Measurements from ENCODE around the gene PCDHA1.
A peak's percentile ranks its signal among the peaks of the same experiment; 100 is the strongest.
"Not testable (repeated sequence)": the region's sequence is repeated elsewhere in the genome, so short reads cannot be mapped to it uniquely, and the experiment has no call there.

PCDHA1 gene

DNA sequence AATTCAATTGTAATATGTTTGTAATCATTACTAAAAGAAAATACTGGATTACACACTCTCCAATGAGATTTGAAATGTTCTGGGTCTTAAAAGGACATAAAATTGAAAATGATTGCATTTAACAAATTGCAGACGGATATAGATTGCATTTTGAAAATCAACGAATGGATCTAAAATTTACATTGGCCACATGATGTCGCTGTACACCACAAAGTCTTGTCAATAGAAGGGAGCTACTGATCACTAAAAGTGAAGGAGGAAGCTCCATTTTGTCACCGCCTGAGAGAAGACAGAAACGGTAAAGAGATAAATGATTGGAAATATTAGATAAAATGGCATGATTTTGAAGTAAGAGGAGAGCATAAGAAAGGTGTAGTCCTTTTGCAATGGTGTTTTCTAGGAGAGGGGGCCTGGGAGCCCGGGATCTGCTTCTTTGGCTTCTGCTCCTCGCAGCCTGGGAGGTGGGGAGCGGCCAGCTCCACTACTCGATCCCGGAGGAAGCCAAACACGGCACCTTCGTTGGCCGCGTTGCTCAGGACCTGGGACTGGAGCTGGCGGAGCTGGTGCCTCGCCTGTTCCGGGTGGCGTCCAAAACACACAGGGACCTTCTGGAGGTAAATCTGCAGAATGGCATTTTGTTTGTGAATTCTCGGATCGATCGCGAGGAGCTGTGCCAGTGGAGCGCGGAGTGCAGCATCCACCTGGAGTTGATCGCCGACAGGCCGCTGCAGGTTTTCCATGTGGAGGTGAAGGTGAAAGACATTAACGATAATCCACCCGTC lies at the start of gene PCDHA1:
PCDHA1 (plus strand) TSS at position 236 of the 782 bp plus-strand sequence.
- peak; percentile 62 for DNase-seq (ENCODE audit: low spot score)

DNA sequence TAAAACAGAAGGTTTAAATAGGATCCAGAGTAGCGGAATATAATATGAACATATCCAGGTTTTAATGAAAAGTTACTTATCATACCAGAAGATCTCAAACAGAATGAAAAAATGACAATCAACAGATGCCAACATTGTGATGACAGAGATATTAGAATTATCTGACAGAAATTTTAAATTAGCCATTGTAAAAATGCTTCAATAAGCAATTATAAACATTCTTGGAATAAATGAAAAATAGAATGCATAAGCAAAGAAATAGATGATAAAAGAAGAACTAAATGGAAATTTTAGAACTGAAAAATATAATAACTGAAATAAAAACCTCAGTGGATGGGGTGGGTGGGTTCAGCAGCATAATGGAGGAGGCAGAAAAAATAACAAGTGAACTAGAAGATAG lies 48.5 kb upstream of the PCDHA1 start:
- no peak for DNase-seq (ENCODE audit: low spot score)

DNA sequence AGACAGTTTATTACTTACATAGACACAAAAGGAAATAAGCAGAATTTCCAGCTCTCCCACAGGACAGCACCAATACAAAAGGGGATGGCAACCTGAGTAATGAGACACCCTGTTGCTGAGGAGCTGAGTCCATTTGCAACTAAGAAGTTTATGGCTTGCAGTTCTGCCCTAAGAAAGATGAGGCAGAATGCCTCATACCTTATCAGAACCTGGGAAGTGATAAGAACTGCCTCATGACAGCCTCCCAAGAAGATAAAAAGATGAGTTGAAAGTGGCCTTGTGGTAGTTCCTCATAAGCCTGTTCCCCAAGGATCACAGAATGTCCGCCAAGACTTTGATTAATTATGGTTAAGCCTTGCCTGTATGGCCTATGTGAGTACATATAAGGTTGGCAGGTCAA lies 44.0 kb upstream of the PCDHA1 start:
- DNase-seq (ENCODE audit: low spot score), result no peak

DNA sequence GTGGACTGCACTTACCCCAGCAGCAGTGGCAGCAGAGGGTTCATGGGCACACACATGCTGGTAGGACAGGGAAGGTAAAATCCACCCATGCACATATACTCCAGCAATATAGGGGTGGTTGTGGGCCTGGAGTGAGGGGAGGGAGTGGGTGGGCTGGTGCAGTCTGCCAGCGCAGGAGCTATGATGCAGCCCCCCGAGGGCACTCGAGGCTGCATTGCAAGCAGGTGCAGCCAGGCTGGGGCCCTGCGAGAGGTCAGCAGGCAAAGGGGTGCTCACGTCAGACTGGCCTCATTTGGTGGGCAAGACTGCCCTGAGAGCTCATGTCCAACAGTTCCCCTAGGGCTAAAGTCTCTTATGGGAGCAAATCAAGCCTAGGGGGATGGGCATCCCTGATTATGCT lies 32.4 kb upstream of the PCDHA1 start:
- DNase-seq (ENCODE audit: low spot score), result no peak

DNA sequence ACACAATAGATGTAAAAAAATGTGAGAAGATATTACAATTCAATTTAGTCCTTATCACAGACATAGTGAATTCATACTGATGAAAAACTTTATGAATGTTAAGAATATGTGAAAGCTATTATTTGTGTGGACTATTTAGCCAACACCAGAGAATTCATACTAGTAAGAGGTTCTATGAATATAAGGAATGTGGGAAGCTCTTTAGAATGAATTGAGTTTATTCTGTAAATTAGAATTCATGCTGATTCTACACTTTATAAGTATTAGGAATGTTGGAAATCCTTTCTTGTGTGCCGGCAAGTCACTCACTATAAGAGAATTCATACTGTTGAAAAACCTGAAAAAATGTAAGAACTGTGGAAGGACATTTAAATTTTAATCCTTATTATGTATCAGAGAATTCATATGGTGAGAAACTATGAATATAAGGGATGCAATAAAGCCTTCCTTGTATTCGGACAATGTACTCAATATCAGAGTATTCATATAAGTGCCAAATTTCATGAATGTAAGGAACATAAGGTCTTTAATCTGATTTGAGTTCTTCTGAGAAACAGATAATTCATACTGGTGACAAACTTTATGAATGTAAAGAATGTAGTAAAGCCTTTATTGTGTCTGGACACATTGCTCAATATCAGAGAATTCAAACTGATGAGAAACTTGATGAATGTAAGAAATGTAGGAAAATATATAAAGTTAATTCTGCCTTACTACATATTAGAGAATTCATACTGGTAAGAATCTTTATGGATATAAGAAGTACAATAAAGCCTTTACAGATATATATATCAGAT lies 21.6 kb upstream of the PCDHA1 start:
- DNase-seq (ENCODE audit: low spot score), result no peak

DNA sequence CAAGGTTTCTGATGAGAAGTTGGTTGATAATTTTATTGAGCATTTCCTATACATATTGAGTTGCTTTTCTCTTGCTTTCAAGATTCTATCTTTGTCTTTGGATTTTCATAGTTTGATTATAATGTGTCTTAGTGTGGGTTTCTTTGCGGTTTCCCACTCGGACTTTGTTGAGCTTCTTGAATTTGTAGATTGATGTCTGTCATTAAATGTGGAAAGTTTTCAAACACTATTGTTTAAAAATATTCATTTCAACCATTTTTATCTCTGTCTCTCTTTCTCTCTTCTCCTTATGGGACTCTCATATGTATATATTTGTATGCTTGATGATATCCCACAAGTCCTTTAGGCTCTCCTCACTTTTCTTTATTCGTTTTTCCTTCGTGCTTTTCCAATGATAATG lies 18.5 kb upstream of the PCDHA1 start:
- DNase-seq (ENCODE audit: low spot score), result no peak

DNA sequence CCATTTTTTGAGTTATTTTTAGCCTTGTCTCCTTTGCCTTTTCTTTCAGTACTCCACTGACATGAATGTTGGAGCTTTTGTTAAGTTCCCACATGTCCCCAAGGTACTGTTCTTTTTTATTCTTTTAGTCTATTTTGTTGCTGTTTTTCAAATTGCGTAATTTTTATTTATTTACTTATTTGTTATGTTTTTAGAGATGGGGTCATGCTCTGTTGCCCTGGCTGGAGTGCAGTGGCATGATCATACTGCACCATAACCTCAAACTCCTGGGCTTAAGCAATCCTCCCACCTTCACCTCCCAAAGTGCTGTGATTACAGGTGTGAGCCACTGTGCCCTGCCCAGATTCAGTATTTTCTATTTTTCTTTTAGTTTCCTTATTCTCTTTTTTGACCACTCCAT lies 5.4 kb upstream of the PCDHA1 start:
- DNase-seq (ENCODE audit: low spot score), result no peak

DNA sequence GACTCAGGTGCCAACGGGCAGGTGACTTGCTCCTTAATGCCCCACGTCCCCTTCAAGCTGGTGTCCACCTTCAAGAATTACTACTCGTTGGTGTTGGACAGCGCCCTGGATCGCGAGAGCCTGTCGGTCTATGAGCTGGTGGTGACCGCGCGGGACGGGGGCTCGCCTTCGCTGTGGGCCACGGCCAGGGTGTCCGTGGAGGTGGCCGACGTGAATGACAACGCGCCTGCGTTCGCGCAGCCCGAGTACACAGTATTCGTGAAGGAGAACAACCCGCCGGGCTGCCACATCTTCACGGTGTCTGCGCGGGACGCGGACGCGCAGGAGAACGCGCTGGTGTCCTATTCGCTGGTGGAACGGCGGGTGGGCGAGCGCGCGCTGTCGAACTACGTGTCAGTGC lies 1.5 kb downstream of the PCDHA1 start:
- not testable (repeated sequence) for DNase-seq (ENCODE audit: low spot score)

DNA sequence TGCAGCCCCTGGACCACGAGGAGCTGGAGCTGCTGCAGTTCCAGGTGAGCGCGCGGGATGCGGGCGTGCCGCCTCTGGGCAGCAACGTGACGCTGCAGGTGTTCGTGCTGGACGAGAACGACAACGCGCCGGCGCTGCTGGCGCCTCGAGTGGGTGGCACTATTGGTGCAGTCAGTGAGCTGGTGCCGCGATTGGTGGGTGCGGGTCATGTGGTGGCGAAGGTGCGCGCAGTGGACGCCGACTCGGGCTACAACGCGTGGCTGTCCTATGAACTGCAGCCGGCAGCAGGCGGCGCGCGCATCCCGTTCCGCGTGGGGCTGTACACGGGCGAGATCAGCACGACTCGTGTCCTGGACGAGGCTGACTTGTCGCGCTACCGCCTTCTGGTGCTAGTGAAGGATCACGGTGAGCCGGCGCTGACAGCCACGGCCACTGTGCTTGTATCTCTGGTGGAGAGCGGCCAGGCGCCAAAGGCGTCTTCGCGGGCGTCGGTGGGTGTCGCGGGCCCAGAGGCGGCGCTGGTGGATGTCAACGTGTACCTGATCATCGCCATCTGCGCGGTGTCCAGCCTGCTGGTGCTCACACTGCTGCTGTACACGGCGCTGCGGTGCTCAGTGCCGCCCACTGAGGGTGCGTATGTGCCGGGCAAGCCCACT lies 2.0 kb downstream of the PCDHA1 start:
- not testable (repeated sequence) for DNase-seq (ENCODE audit: low spot score)

DNA sequence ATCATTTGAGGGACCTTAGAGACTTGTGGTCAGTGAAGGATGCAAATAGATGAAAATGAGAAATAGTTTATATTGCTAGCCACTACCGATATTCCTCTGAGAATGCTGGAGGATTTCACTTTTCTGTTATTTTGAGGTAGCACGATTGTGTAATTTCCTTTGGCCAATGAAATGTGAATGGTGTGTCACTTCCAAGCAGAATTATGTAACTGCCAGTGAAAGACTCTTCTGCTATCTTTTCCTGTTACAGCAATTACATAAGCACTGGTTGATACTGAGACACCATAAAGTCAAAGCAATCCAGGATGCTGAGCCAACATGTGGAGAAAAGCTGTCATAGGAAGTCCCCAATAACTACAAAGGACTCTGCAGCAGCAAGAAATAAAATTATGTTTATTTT lies 5.1 kb downstream of the PCDHA1 start:
- DNase-seq (ENCODE audit: low spot score), result no peak

DNA sequence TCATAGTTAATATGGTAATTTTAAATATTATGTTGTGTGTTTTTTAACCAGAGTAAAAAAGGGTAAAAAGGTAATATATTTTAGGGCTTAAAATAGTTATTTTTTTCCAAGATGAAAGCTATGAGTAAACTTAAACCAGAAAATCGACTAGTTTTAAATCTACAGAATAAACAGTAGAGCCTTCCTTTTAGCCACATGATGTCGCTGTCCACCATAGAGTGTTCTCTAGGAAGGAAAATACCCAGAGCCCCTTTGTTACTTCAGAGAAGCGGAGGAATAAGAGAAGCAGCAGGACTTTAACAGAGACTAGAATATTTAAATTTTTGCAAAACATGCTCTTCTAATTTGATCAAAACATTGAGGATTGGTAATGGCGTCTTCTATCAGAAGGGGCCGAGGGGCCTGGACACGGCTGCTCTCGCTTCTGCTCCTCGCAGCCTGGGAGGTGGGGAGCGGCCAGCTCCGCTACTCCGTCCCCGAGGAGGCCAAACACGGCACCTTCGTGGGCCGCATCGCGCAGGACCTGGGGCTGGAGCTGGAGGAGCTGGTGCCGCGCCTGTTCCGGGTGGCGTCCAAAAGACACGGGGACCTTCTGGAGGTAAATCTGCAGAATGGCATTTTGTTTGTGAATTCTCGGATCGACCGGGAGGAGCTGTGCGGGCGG lies 8.8 kb downstream of the PCDHA1 start, which contains the start of gene PCDHA2:
PCDHA2 (plus strand) TSS at position 258 of the 664 bp plus-strand sequence.
- DNase-seq (ENCODE audit: low spot score), result peak; percentile 86

DNA sequence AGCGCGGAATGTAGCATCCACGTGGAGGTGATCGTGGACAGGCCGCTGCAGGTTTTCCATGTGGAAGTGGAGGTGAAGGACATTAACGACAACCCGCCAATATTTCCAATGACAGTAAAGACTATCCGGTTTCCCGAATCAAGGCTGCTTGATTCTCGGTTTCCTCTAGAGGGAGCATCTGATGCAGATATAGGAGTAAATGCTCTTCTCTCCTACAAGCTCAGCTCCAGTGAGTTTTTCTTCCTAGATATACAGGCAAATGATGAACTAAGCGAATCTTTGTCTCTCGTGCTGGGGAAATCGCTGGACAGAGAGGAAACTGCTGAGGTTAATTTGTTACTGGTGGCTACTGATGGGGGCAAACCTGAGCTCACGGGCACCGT lies 9.3 kb downstream of the PCDHA1 start:
- DNase-seq (ENCODE audit: low spot score), result peak; percentile 96

DNA sequence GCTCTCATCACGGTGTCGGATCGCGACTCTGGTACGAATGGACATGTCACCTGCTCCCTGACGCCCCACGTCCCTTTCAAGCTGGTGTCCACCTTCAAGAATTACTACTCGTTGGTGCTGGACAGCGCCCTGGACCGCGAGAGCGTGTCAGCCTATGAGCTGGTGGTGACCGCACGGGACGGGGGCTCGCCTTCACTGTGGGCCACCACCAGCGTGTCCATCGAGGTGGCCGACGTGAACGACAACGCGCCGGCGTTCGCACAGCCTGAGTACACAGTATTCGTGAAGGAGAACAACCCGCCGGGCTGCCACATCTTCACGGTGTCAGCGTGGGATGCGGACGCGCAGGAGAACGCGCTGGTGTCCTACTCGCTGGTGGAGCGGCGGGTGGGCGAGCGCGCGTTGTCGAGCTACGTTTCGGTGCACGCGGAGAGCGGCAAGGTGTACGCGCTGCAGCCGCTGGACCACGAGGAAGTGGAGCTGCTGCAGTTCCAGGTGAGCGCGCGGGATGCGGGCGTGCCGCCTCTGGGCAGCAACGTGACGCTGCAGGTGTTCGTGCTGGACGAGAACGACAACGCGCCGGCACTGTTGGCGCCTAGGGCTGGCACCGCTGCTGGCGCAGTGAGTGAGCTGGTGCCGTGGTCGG lies 10.3 kb downstream of the PCDHA1 start:
- DNase-seq (ENCODE audit: low spot score), result not testable (repeated sequence)

DNA sequence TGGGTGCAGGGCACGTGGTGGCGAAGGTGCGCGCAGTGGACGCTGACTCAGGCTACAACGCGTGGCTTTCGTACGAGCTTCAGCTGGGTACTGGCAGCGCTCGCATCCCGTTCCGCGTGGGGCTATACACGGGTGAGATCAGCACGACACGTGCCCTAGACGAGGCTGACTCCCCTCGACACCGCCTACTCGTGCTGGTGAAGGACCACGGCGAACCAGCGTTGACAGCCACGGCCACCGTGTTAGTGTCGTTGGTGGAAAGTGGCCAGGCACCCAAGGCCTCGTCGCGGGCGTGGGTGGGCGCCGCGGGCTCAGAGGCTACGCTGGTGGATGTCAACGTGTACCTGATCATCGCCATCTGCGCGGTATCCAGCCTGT lies 10.8 kb downstream of the PCDHA1 start:
- no peak for DNase-seq (ENCODE audit: low spot score)

DNA sequence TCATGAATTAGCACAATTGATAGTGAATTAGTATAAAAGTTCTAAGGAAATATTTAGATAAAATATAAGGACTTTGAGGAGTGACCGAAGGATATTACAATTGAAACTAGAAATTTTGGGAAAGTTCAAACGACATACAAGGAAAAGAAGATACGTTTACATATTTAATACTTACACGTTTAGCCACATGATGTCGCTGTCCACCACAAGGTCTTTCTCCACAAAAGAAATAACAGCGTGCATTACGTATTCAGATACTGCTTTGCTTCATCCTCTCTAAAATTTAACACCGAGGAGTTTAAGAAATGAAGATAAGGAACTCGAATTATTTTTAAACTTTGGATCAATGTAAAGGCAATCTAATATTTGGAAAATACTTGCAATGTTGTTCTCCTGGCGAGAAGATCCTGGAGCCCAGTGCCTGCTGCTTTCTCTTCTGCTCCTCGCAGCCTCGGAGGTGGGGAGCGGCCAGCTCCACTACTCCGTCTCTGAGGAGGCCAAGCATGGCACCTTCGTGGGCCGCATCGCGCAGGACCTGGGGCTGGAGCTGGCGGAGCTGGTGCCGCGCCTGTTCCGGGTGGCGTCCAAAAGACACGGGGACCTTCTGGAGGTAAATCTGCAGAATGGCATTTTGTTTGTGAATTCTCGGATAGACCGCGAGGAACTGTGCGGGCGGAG lies 15.0 kb downstream of the PCDHA1 start, which contains the start of gene PCDHA3:
PCDHA3 (plus strand) TSS at position 242 of the 678 bp plus-strand sequence.
- no peak for DNase-seq (ENCODE audit: low spot score)

DNA sequence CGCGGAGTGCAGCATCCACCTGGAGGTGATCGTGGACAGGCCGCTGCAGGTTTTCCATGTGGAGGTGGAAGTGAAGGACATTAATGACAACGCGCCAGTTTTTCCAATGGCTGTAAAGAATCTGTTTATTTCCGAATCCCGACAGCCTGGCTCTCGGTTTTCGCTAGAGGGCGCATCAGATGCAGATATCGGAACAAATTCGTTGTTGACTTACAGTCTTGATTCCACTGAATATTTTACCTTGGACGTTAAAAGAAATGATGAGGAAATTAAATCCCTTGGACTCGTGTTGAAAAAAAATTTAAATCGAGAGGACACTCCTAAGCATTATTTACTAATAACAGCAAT lies 15.5 kb downstream of the PCDHA1 start:
- DNase-seq (ENCODE audit: low spot score), result no peak

DNA sequence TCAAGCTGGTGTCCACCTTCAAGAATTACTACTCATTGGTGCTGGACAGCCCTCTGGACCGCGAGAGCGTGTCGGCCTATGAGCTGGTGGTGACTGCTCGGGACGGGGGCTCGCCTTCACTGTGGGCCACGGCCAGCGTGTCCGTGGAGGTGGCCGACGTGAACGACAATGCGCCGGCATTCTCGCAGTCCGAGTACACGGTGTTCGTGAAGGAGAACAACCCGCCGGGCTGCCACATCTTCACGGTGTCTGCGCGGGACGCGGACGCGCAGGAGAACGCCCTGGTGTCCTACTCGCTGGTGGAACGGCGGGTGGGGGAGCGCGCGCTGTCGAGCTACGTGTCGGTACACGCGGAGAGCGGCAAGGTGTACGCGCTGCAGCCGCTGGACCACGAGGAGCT lies 16.4 kb downstream of the PCDHA1 start:
- DNase-seq (ENCODE audit: low spot score), result not testable (repeated sequence)

DNA sequence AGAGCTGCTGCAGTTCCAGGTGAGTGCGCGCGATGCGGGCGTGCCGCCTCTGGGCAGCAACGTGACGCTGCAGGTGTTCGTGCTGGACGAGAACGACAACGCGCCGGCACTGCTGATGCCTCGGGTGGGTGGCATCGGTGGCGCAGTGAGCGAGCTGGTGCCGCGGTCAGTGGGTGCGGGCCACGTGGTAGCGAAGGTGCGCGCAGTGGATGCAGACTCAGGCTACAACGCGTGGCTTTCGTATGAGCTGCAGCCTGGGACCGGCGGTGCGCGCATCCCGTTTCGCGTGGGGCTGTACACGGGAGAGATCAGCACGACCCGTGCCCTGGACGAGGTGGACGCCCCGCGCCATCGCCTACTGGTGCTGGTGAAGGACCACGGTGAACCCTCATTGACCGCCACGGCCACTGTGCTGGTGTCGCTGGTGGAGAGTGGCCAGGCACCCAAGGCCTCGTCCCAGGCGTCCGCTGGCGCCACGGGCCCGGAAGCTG lies 16.9 kb downstream of the PCDHA1 start:
- DNase-seq (ENCODE audit: low spot score), result no peak

DNA sequence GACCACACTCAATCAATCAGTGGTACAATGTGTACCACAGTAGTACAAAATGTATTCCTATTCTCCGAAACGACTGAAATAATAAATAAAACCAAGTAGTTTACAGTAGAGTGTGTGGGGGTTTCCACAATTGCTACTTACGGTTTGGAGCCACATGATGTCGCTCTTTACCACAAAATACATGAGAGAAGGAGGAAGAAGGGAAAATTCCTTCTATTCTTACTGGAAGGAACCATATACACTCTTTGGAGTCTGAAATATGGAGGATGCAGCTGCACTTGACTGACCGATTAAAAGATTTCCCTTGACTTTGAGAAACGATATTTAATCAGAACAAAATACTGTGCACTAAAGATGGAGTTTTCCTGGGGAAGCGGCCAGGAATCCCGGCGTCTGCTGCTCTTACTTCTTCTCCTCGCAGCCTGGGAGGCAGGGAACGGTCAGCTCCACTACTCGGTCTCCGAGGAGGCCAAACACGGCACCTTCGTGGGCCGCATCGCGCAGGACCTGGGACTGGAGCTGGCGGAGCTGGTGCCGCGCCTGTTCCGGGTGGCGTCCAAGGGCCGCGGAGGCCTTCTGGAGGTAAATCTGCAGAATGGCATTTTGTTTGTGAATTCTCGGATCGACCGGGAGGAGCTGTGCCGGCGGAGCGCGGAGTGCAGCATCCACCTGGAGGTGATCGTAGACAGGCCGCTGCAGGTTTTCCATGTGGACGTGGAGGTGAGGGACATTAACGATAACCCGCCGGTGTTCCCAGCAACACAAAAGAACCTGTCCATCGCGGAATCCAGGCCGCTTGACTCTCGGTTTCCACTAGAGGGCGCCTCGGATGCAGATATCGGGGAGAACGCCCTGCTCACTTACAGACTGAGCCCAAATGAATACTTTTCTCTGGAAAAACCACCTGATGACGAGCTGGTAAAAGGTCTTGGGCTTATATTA lies 21.2 kb downstream of the PCDHA1 start, which contains the start of gene PCDHA4:
PCDHA4 (plus strand) TSS at position 235 of the 942 bp plus-strand sequence.
- DNase-seq (ENCODE audit: low spot score), result peak; percentile 71

Measured in HuH-7 (cell line).